Heart left ventricle (tissue), 16 donors: ENCODE results near the gene SOX6. TPM values are rescaled to one million over a fixed set of nuclear protein-coding genes. Genes with fewer than 3 reads are reported as not detected.

Experiments used
- ATAC-seq, 4 donors: fragments of 200-7000 bp; cut with Tn5 transposase; one replicate each; pipeline ENCODE4 v1.9.1; 2020 to 2022; ENCODE audit warnings: moderate library complexity in 4 of 4, mild to moderate bottlenecking in 3 of 4, moderate number of reproducible peaks in 1 of 4
- DNase-seq, 5 donors: peaks; one replicate each; pipeline ENCODE4 v3.0.0-alpha.2; 2020
- H3K27ac ChIP-seq, 12 donors: fragments of 200-600 bp; sonication (generic) in 4 of 12; one replicate each; pipeline versions ENCODE4 v1.5.0 to v1.8.0; 2016 to 2022; ENCODE audit warnings: mild to moderate bottlenecking in 2 of 12
- H3K27me3 ChIP-seq, 9 donors: fragments of 200-600 bp; sonication (generic) in 2 of 9; one replicate each; pipeline versions ENCODE4 v1.5.1 to v1.8.0; 2016 to 2022; ENCODE audit warnings: mild to moderate bottlenecking in 3 of 9
- H3K36me3 ChIP-seq, 9 donors: fragments of 200-600 bp; sonication (generic) in 2 of 9; one replicate each; pipeline versions ENCODE4 v1.5.0 to v1.8.0; 2018 to 2022; ENCODE audit warnings: mild to moderate bottlenecking in 2 of 9
- H3K4me1 ChIP-seq, 12 donors: fragments of 200-600 bp; sonication (generic) in 4 of 12; one replicate each; pipeline versions ENCODE4 v1.5.0 to v1.8.0; 2016 to 2022; ENCODE audit warnings: mild to moderate bottlenecking in 3 of 12
- H3K4me3 ChIP-seq, 12 donors: fragments of 200-600 bp; sonication (generic) in 4 of 12; one replicate each; pipeline versions ENCODE4 v1.5.0 to v1.8.0; 2017 to 2022; ENCODE audit warnings: mild to moderate bottlenecking in 9 of 12, moderate library complexity in 4 of 12
- H3K9me3 ChIP-seq, 12 donors: fragments of 200-600 bp; sonication (generic) in 4 of 12; one replicate each; pipeline versions ENCODE4 v1.5.0 to v1.8.0; 2016 to 2022; ENCODE audit warnings: mild to moderate bottlenecking in 1 of 12
- CTCF ChIP-seq, 12 donors: fragments of 200-600 bp; sonication (generic) in 4 of 12; IDR thresholded peaks; one replicate each; pipeline versions ENCODE4 v1.5.0 to v1.8.0; 2018 to 2022; ENCODE audit warnings: antibody characterized with exemption in 12 of 12, mild to moderate bottlenecking in 5 of 12
- POLR2A ChIP-seq, 2 donors: fragments of 450-650 bp; IDR thresholded peaks; one replicate each; pipeline ENCODE4 v1.6.1; 2017; ENCODE audit warnings: antibody characterized with exemption in 2 of 2, mild to moderate bottlenecking in 2 of 2, moderate library complexity in 2 of 2
- WGBS, 4 donors: extraction: QIAGEN DNeasy Blood & Tissue Kit in 2 of 4; methylation state at CpG; one replicate each; pipeline versions ENCODE4 v1.1.5 to v1.1.7; 2013 to 2018; 5-methylcytosine and 5-hydroxymethylcytosine counted together
- intact Hi-C, 10 donors: fragments of 100-400 bp; cut with DNase I; formaldehyde crosslinking; loops; one replicate each; pipeline versions ENCODE4 v1.11.1 to v1.14.2; 2022
- polyA plus RNA-seq, 2 donors: library from polyadenylated mRNA; stranded (reverse); fragments of 200-250 nt; gene quantifications; one replicate each; pipeline ENCODE4 v1.2.3, GENCODE V29; 2013
- total RNA-seq, 9 donors: library from RNA; depleted of rRNA in 2 of 9; stranded (reverse); fragments of >200 nt in 2 of 9; fragmentation: NEBNext Ultra II Directional in 3 of 9; extraction: Animal tissue kit (Norgen Biotek cat#: 25700) in 3 of 9; gene quantifications; one replicate each; pipeline versions ENCODE4 v1.1.0 to v1.2.4, GENCODE V29; 2016 to 2023
- donor health status: ischemic (EF 13 %, LVEDD 7.1; RV severe dilation, severe dysfunction).
- donor health status: healthy with polysubstance abuse.
- donor health status: DM: no; HTN: yes; CAD: no.
- donor health status: DM: no; HTN: no; CAD: no.
- donor health status: ischemic (EF 25% LVEDD 6.9; RV normal size, moderate dysfunction).
- donor health status: ischemic (EF 25% LVEDD 5.7; RV mildly dilated, moderate dysfunction).
- donor health status: healthy.
- donor health status: DM: yes; HTN: yes; CAD: no.
- donor health status: ischemic (EF 35%, LVEDD 5.7; RV mildly dilated, moderate dysfunction).
- donor health status: nonischemic (EF 11% LVEDD 7.7; RV severe dilation, severe dysfunction).
- donor health status: DM: yes; HTN: yes; CAD: no.
- donor health status: PGD.
- donor health status: ischemic (EF 29% LVEDD 5.4; RV normal size, mild dysfunction).
- donor health status: nonischemic (EF 23%, LVEDD 6.1; RV moderate dilation, normal function).

Gene SOX6
- total and polyA plus RNA-seq, 11 donors, result 1.5 to 39.6 (median 15.6) TPM

- H3K4me3 ChIP-seq, result peak overlapping the region in 3 of 12 donors; percentile 16 to 35 (median 29)
- WGBS, 4 donors, result 42 to 52% (median 45%) methylated on average over 10 of the region's 10 CpGs
- TF ChIP-seq CTCF (IDR thresholded peaks at IDR 0.05), result no peak
- TF ChIP-seq POLR2A (IDR thresholded peaks at IDR 0.05), result no peak
- H3K27ac ChIP-seq, result peak overlapping the region; percentile 78 to 92 (median 86)
- intact Hi-C loops, result loop anchor here in 3 of 10 donors (5.0 to 10.0 kb wide), 3 partner anchors 154 to 639 kb away; no protein-coding TSS in a partner anchor
- H3K36me3 ChIP-seq, result no peaks in the 10 kb centered on the region
- no peaks in the 10 kb centered on the region for H3K27me3 ChIP-seq
- ATAC-seq (peak; percentile 27 to 55 (median 38)), DNase-seq (peak in 2 of 5 donors; percentile 25 to 36)
- no peaks in the 10 kb centered on the region for H3K9me3 ChIP-seq
- H3K4me1 ChIP-seq, result peaks cover 5 to 60% (median 35%) of the 10 kb centered on the region in 12 donors
These were observed 387.8 kb downstream of the SOX6 start for GRCh38 chr11:15968461-15969130.

GRCh38 chr11:15967966-15968365, 388.4 kb downstream of the SOX6 start:
- H3K27me3 ChIP-seq, result no peaks in the 10 kb centered on the region
- intact Hi-C loops, result loop anchor here in 3 of 10 donors (5.0 to 10.0 kb wide), 3 partner anchors 153 to 639 kb away; no protein-coding TSS in a partner anchor
- H3K36me3 ChIP-seq, result no peaks in the 10 kb centered on the region
- ATAC-seq (peak in 2 of 4 donors; percentile 29 to 47), DNase-seq (no peak)
- no peak overlapping the region for H3K4me3 ChIP-seq
- TF ChIP-seq CTCF (IDR thresholded peaks at IDR 0.05) (no peak), POLR2A (IDR thresholded peaks at IDR 0.05) (no peak)
- WGBS, 4 donors, result 28 to 36% (median 33%) methylated on average over 2 of the region's 2 CpGs
- no peaks in the 10 kb centered on the region for H3K9me3 ChIP-seq
- H3K4me1 ChIP-seq, result peaks cover 5 to 60% (median 35%) of the 10 kb centered on the region in 12 donors
- peak overlapping the region; percentile 78 to 92 (median 86) for H3K27ac ChIP-seq

GRCh38 chr11:15967166-15967565, 389.2 kb downstream of the SOX6 start:
- intact Hi-C loops, result loop anchor here in 3 of 10 donors (5.0 to 10.0 kb wide), 3 partner anchors 152 to 640 kb away; no protein-coding TSS in a partner anchor
- DNase-seq (no peak), ATAC-seq (no peak)
- H3K4me1 ChIP-seq, result peaks cover 5 to 60% (median 35%) of the 10 kb centered on the region in 12 donors
- no peaks in the 10 kb centered on the region for H3K27me3 ChIP-seq
- H3K4me3 ChIP-seq, result no peak overlapping the region
- H3K36me3 ChIP-seq, result no peaks in the 10 kb centered on the region
- 38 to 57% (median 49%) methylated on average over 2 of the region's 2 CpGs for WGBS, 4 donors
- no peaks in the 10 kb centered on the region for H3K9me3 ChIP-seq
- H3K27ac ChIP-seq, result peak overlapping the region in 11 of 12 donors; percentile 78 to 92 (median 84)
- TF ChIP-seq POLR2A (IDR thresholded peaks at IDR 0.05), result no peak
- no peak for TF ChIP-seq CTCF (IDR thresholded peaks at IDR 0.05)

GRCh38 chr11:15965562-15966250, 390.6 kb downstream of the SOX6 start:
- intact Hi-C loops, result loop anchor here in 3 of 10 donors (5.0 to 10.0 kb wide), 3 partner anchors 151 to 642 kb away; no protein-coding TSS in a partner anchor
- H3K4me1 ChIP-seq, result peaks cover 5 to 59% (median 34%) of the 10 kb centered on the region in 12 donors

More at GRCh38 chr11:15965562-15966250, 390.6 kb downstream of the SOX6 start:
- ATAC-seq (peak in 1 of 4 donors; percentile 22), DNase-seq (no peak)
- Histone ChIP-seq H3K27me3 (no peaks in the 10 kb centered on the region), H3K4me3 (no peak overlapping the region), H3K36me3 (no peaks in the 10 kb centered on the region), H3K27ac (peak overlapping the region in 8 of 12 donors; percentile 1 to 49 (median 24)), H3K9me3 (no peaks in the 10 kb centered on the region)
- WGBS, 4 donors, result 74 to 85% (median 79%) methylated on average over 7 of the region's 7 CpGs
- TF ChIP-seq CTCF (IDR thresholded peaks at IDR 0.05), result no peak
- no peak for TF ChIP-seq POLR2A (IDR thresholded peaks at IDR 0.05)
